Sigmoid colon (tissue), 4 donors: ENCODE data around the gene HELT.

Experiments
- EP300 ChIP-seq, 4 donors: sonication (generic); formaldehyde crosslinking; IDR thresholded peaks; one replicate each; pipeline ENCODE4 v1.6.1; 2017; ENCODE audit warnings: antibody characterized with exemption in 4 of 4
- POLR2A ChIP-seq, 2 donors: fragments of 450-650 bp; IDR thresholded peaks; one replicate each; pipeline ENCODE4 v1.6.1; 2016; ENCODE audit warnings: antibody characterized with exemption in 2 of 2, mild to moderate bottlenecking in 2 of 2, moderate library complexity in 2 of 2
- POLR2AphosphoS5 ChIP-seq, 4 donors: sonication (generic); formaldehyde crosslinking; IDR thresholded peaks; one replicate each; pipeline ENCODE4 v1.6.1; 2017; ENCODE audit warnings: antibody characterized with exemption in 4 of 4
- TF ChIP-seq, protein P1 (sequence below), 4 experiments: fragments of 450-650 bp in 3 of 4; fragments of 200-600 bp in 1 of 4; IDR thresholded peaks; one replicate each; pipeline ENCODE4 v1.5.1; 2016 to 2019; ENCODE audit warnings: antibody characterized with exemption in 4 of 4, mild to moderate bottlenecking in 3 of 4, moderate library complexity in 2 of 4

DNA sequence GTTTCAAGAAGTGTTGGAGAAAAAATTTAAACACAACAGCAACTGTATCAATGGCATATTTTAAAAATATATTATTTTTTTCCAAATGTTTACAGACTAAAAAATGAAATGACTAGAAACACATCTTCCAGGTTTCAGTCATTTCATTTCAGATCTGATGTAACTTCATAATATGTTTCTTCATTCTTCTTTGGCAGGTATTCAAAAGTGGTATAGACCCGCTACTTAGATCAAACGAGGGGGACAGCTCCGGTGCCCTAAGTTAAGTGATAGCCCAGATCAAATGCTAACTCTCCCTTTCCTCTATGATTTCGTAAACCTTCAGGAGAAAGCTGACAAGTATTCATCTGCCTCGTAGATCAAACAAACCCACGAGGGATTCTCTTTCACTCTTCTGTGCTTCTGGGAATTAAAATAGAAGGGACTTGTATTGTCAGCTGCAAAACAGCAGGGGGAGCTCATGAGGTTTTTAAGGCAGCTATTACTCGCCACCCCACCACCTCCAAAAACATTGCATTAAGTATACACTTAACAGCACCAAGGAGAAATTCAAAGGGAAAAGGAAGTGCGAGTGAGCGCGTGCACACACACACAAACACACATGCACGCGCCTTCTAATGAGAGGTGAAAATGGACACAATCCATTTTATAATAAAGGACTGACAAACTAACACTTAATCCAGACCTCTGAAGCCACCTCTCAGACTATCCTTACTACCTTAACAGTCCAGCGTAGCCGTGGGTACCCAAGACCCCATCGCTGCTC, 21.4 kb downstream of the HELT start:
- TF ChIP-seq, protein P1, sequence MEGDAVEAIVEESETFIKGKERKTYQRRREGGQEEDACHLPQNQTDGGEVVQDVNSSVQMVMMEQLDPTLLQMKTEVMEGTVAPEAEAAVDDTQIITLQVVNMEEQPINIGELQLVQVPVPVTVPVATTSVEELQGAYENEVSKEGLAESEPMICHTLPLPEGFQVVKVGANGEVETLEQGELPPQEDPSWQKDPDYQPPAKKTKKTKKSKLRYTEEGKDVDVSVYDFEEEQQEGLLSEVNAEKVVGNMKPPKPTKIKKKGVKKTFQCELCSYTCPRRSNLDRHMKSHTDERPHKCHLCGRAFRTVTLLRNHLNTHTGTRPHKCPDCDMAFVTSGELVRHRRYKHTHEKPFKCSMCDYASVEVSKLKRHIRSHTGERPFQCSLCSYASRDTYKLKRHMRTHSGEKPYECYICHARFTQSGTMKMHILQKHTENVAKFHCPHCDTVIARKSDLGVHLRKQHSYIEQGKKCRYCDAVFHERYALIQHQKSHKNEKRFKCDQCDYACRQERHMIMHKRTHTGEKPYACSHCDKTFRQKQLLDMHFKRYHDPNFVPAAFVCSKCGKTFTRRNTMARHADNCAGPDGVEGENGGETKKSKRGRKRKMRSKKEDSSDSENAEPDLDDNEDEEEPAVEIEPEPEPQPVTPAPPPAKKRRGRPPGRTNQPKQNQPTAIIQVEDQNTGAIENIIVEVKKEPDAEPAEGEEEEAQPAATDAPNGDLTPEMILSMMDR (IDR thresholded peaks at IDR 0.05), result peak; percentile 64 to 78 (median 73)
- TF ChIP-seq POLR2AphosphoS5 (IDR thresholded peaks at IDR 0.05) (no peak), POLR2A (IDR thresholded peaks at IDR 0.05) (no peak), EP300 (IDR thresholded peaks at IDR 0.05) (no peak)
